Stimulated activated naive B cell treated with anti-CD40 and anti-IgM and Interleukin-4, amounts not matched to agents 10 μg/mL and 1 μg/mL and 100 μg/mL, for 72 hours (primary cell): Measurements from ENCODE around the gene CEBPG.

ENCODE experiments used
- ATAC-seq, 2 donors: fragments of 150-1000 bp; cut with Tn5 transposase; replicated peaks; 2 replicates each; pipeline ENCODE4 v1.10.0; 2021; ENCODE audit warnings: moderate library complexity in 1 of 2
- DNase-seq: peaks from one replicate; pipeline ENCODE4 v3.0.0; 2021
- H3K27ac Mint-ChIP-seq: one replicate; pipeline ENCODE4 v1.8.0; 2022; ENCODE audit warnings: mild to moderate bottlenecking, mixed read lengths
- H3K27me3 Mint-ChIP-seq, 2 donors: one replicate each; pipeline ENCODE4 v1.8.0; 2022; ENCODE audit warnings: mixed read lengths in 2 of 2
- H3K36me3 Mint-ChIP-seq, 2 donors: one replicate each; pipeline ENCODE4 v1.8.0; 2022; ENCODE audit warnings: mixed read lengths in 2 of 2, mild to moderate bottlenecking in 1 of 2
- H3K4me1 Mint-ChIP-seq, 2 donors: one replicate each; pipeline ENCODE4 v1.8.0; 2022; ENCODE audit warnings: mixed read lengths in 2 of 2, mild to moderate bottlenecking in 1 of 2
- H3K4me3 Mint-ChIP-seq, 2 donors: one replicate each; pipeline ENCODE4 v1.8.0; 2022; ENCODE audit warnings: mild to moderate bottlenecking in 2 of 2, mixed read lengths in 2 of 2, moderate library complexity in 1 of 2
- H3K9me3 Mint-ChIP-seq, 2 donors: one replicate each; pipeline ENCODE4 v1.8.0; 2022; ENCODE audit warnings: mixed read lengths in 2 of 2, mild to moderate bottlenecking in 1 of 2

CEBPG gene

DNA sequence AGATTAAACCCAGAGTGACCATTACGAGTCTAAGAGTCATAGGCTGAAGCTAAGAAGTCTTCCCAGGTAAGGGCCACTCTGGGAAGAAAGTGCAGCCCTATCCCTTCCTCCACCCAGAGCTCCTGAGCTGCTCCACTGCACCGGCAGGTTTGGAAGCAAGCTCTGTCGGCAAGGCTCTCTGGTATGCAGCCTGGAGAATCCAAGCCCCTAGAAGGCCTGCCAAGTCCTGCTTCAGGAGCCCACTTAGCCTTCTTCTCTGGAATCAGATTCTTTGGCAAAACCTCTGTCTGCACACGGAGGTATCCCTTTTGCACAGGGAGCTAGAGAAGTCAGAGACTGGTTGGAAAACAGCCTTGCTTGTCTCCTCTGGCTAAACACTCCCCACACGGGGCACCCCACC is 58.5 kb downstream of the CEBPG start:
- no peak for ATAC-seq
- DNase-seq = no peak
- peaks cover 4% of the 10 kb centered on the region in 2 donors for H3K27me3 Mint-ChIP-seq
- peaks cover 4 to 6% of the 10 kb centered on the region in 2 donors for H3K4me1 Mint-ChIP-seq
- peaks cover 0 to 7% of the 10 kb centered on the region in 2 donors for H3K36me3 Mint-ChIP-seq
- H3K9me3 Mint-ChIP-seq = no peaks in the 10 kb centered on the region
- no peak overlapping the region for H3K4me3 Mint-ChIP-seq
- H3K27ac Mint-ChIP-seq = no peak overlapping the region
